K562 (cell line): ENCODE data around the gene VARS1.

Experiments
- POLR2AphosphoS5 ChIP-seq: IDR thresholded peaks from 2 replicates; pipeline ENCODE4 v1.6.1; 2011; ENCODE audit warnings: mild to moderate bottlenecking, low read depth, low read length, moderate library complexity; ENCODE audit not compliant: control insufficient read depth, insufficient read depth
- RFX5 ChIP-seq: IDR thresholded peaks from 2 replicates; pipeline ENCODE4 v1.6.1; 2011; ENCODE audit warnings: low read depth, mild to moderate bottlenecking, improper control_type of control experiment, low read length
- TAF7 ChIP-seq: fragments of 450-650 bp; IDR thresholded peaks from 2 replicates; pipeline ENCODE4 v1.6.1; 2016; ENCODE audit warnings: missing genetic modification characterization, missing compliant biosample characterization
- TF ChIP-seq, protein P1 (sequence below), 3 experiments: fragments of 200-800 bp in 1 of 3; fragments of 250-450 bp in 1 of 3; fragments of 450-650 bp in 1 of 3; sonication (Bioruptor Pico) in 1 of 3; sonication (Bioruptor generic) in 1 of 3; formaldehyde crosslinking in 1 of 3; IDR thresholded peaks; 2 replicates each; pipeline versions ENCODE4 v1.6.1 to v1.8.0; 2016 to 2022; ENCODE audit warnings: mild to moderate bottlenecking in 2 of 3, missing genetic modification characterization in 2 of 3, missing compliant biosample characterization in 1 of 3, moderate library complexity in 1 of 3
- TF ChIP-seq, protein P2 (sequence below): sonication (generic); formaldehyde crosslinking; IDR thresholded peaks from 2 replicates; pipeline ENCODE4 v1.8.1; 2023; ENCODE audit warnings: mild to moderate bottlenecking, missing genetic modification reagents

DNA sequence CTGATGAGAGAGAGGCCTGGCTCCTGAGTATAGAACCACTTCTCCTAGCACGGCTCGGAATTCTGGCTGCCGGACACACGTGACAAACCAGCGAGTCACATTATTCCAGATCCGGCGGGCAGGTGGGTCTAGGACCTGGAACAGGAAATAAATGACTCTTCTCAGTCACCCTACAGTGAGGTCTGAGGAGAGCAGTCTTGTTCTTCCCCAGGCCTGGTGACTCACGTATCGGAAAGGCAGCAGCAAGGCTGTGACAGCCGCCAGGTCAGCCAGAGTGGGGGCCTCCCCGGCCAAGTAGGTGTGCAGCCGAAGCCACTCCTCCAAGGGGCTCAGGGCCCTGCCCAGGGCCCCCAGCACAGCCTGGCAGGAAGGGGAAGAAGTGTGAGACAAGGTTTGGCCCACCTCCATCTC lies 2.8 kb downstream of the VARS1 start:
- TF ChIP-seq RFX5 (no peak), POLR2AphosphoS5 (no peak), TAF7 (no peak)
- TF ChIP-seq, protein P1, sequence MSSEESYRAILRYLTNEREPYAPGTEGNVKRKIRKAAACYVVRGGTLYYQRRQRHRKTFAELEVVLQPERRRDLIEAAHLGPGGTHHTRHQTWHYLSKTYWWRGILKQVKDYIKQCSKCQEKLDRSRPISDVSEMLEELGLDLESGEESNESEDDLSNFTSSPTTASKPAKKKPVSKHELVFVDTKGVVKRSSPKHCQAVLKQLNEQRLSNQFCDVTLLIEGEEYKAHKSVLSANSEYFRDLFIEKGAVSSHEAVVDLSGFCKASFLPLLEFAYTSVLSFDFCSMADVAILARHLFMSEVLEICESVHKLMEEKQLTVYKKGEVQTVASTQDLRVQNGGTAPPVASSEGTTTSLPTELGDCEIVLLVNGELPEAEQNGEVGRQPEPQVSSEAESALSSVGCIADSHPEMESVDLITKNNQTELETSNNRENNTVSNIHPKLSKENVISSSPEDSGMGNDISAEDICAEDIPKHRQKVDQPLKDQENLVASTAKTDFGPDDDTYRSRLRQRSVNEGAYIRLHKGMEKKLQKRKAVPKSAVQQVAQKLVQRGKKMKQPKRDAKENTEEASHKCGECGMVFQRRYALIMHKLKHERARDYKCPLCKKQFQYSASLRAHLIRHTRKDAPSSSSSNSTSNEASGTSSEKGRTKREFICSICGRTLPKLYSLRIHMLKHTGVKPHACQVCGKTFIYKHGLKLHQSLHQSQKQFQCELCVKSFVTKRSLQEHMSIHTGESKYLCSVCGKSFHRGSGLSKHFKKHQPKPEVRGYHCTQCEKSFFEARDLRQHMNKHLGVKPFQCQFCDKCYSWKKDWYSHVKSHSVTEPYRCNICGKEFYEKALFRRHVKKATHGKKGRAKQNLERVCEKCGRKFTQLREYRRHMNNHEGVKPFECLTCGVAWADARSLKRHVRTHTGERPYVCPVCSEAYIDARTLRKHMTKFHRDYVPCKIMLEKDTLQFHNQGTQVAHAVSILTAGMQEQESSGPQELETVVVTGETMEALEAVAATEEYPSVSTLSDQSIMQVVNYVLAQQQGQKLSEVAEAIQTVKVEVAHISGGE (CRISPR knock-in tag; IDR thresholded peaks at IDR 0.05), result no peak
- TF ChIP-seq, protein P2, sequence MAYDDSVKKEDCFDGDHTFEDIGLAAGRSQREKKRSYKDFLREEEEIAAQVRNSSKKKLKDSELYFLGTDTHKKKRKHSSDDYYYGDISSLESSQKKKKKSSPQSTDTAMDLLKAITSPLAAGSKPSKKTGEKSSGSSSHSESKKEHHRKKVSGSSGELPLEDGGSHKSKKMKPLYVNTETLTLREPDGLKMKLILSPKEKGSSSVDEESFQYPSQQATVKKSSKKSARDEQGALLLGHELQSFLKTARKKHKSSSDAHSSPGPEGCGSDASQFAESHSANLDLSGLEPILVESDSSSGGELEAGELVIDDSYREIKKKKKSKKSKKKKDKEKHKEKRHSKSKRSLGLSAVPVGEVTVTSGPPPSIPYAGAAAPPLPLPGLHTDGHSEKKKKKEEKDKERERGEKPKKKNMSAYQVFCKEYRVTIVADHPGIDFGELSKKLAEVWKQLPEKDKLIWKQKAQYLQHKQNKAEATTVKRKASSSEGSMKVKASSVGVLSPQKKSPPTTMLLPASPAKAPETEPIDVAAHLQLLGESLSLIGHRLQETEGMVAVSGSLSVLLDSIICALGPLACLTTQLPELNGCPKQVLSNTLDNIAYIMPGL (CRISPR knock-in tag), result no peak
